Osteocyte (in vitro differentiated cells): ENCODE measurements around the gene ALDH1L2. TPM values are rescaled to one million over a fixed set of nuclear protein-coding genes. Genes with fewer than 3 reads are reported as not detected.

Experiments
- DNase-seq: peaks from one replicate; pipeline ENCODE4 v3.0.0; 2021; ENCODE audit warnings: mixed read lengths; ENCODE audit not compliant: unreplicated experiment; ENCODE audit errors: extremely low spot score
- H3K27ac Mint-ChIP-seq: one replicate; pipeline ENCODE4 v1.8.0; 2021; ENCODE audit warnings: mild to moderate bottlenecking, mixed read lengths; ENCODE audit not compliant: unreplicated experiment
- H3K27me3 Mint-ChIP-seq: one replicate; pipeline ENCODE4 v1.8.0; 2021; ENCODE audit warnings: mixed read lengths; ENCODE audit not compliant: unreplicated experiment
- H3K36me3 Mint-ChIP-seq: one replicate; pipeline ENCODE4 v1.8.0; 2021; ENCODE audit warnings: mixed read lengths; ENCODE audit not compliant: unreplicated experiment
- H3K4me1 Mint-ChIP-seq: one replicate; pipeline ENCODE4 v1.8.0; 2021; ENCODE audit warnings: mixed read lengths; ENCODE audit not compliant: unreplicated experiment
- H3K4me3 Mint-ChIP-seq: one replicate; pipeline ENCODE4 v1.8.0; 2021; ENCODE audit warnings: mild to moderate bottlenecking, moderate library complexity, mixed read lengths; ENCODE audit not compliant: unreplicated experiment
- H3K9me3 Mint-ChIP-seq: one replicate; pipeline ENCODE4 v1.8.0; 2021; ENCODE audit warnings: mixed read lengths; ENCODE audit not compliant: unreplicated experiment
- CTCF ChIP-seq: fragments of 200-600 bp; sonication (generic); IDR thresholded peaks from 2 replicates; pipeline ENCODE4 v1.5.0; 2021; ENCODE audit warnings: antibody characterized with exemption, mild to moderate bottlenecking, moderate library complexity
- long read RNA-seq: library from polyadenylated mRNA; unstranded; transcript quantifications from one replicate; pipeline ENCODE4 v2.0.0, GENCODE V29; 2021
- total RNA-seq: library from RNA; stranded (reverse); gene quantifications from 2 replicates; pipeline ENCODE4 v1.2.1, GENCODE V29; 2021

ALDH1L2 gene
- total RNA-seq, result 85.5 and 90.5 TPM in 2 replicates
- long read RNA-seq, full-length matches to known transcripts, result 34 of 167 reads
- long read RNA-seq, partial matches to known transcripts, result 102 of 167 reads
- long read RNA-seq, other reads (novel, unspliced or antisense), result 31 of 167 reads

GRCh38 chr12:105084251-105085250 lies at the start of gene ALDH1L2:
Gene ALDH1L2 (minus strand): TSS chr12:105084458. CDS start chr12:105084436, 22 bp downstream.
- H3K27ac Mint-ChIP-seq, result peak within 1 kb of the TSS; percentile 97

GRCh38 chr12:105120551-105120950 lies 36.3 kb upstream of the ALDH1L2 start:
- Mint-ChIP-seq H3K27ac (no peak overlapping the region), H3K4me1 (no peaks in the 10 kb centered on the region), H3K27me3 (no peaks in the 10 kb centered on the region), H3K36me3 (peaks cover 57% of the 10 kb centered on the region), H3K9me3 (no peaks in the 10 kb centered on the region), H3K4me3 (no peak overlapping the region)
- no peak for DNase-seq
- no peak for TF ChIP-seq CTCF

More at GRCh38 chr12:105084251-105085250, at the start of gene ALDH1L2:
- Mint-ChIP-seq H3K36me3 (no peaks in the 10 kb centered on the region), H3K4me3 (peak within 1 kb of the TSS; percentile 96), H3K27me3 (no peaks in the 10 kb centered on the region), H3K4me1 (peaks cover 25% of the 10 kb centered on the region), H3K9me3 (peaks cover 8% of the 10 kb centered on the region)
- DNase-seq, result peak; percentile 96
- no peak for TF ChIP-seq CTCF

- Mint-ChIP-seq H3K27ac (no peak overlapping the region), H3K36me3 (peaks cover 63% of the 10 kb centered on the region), H3K27me3 (no peaks in the 10 kb centered on the region), H3K4me3 (no peak overlapping the region), H3K9me3 (no peaks in the 10 kb centered on the region), H3K4me1 (peaks cover 16% of the 10 kb centered on the region)
- no peak for DNase-seq
- TF ChIP-seq CTCF, result no peak
Measured at GRCh38 chr12:105116969-105117368, 32.7 kb upstream of the ALDH1L2 start.

GRCh38 chr12:105113094-105113493 lies 28.8 kb upstream of the ALDH1L2 start:
- Mint-ChIP-seq H3K36me3 (peaks cover 41% of the 10 kb centered on the region), H3K9me3 (no peaks in the 10 kb centered on the region), H3K4me3 (no peak overlapping the region), H3K27ac (peak overlapping the region; percentile 43), H3K27me3 (no peaks in the 10 kb centered on the region), H3K4me1 (peaks cover 48% of the 10 kb centered on the region)
- no peak for DNase-seq
- no peak for TF ChIP-seq CTCF

GRCh38 chr12:105110851-105111250 lies 26.6 kb upstream of the ALDH1L2 start:
- no peak for TF ChIP-seq CTCF
- peak overlapping the region; percentile 52 for H3K4me3 Mint-ChIP-seq
- no peaks in the 10 kb centered on the region for H3K27me3 Mint-ChIP-seq
- no peak for DNase-seq
- peak overlapping the region; percentile 39 for H3K27ac Mint-ChIP-seq
- peaks cover 25% of the 10 kb centered on the region for H3K36me3 Mint-ChIP-seq
- no peaks in the 10 kb centered on the region for H3K9me3 Mint-ChIP-seq
- peaks cover 54% of the 10 kb centered on the region for H3K4me1 Mint-ChIP-seq
